ENCODE results near the gene LIG1. TPM values are rescaled to one million over a fixed set of nuclear protein-coding genes. Genes with fewer than 3 reads are reported as not detected.
"Not testable (repeated sequence)": the region's sequence is repeated elsewhere in the genome, so short reads cannot be mapped to it uniquely, and the experiment has no call there.

The LIG1 gene
- total RNA-seq, 2 experiments from 2014 or later, result 187 to 195 TPM

- Mint-ChIP-seq H3K27me3 (ENCODE audit: low read depth) (peaks cover 1% of the 10 kb centered on the region), H3K4me3 (no peak overlapping the region), H3K4me1 (ENCODE audit: low read depth) (peaks cover 8% of the 10 kb centered on the region), H3K27ac (no peak overlapping the region), H3K9me3 (peaks cover 18% of the 10 kb centered on the region), H3K36me3 (ENCODE audit: low read depth) (peaks cover 24% of the 10 kb centered on the region)
- CTCF ChIA-PET, result interaction anchor here (0.7 kb wide), 1 partner anchor 11 kb away, joined by 3 read pairs; no protein-coding TSS in a partner anchor
- no peak for DNase-seq
- intact Hi-C loops (cut with micrococcal nuclease), result no loop called here
These were observed 79.8 kb downstream of the LIG1 start for GRCh38 chr19:48090281-48090802.

- H3K4me1 Mint-ChIP-seq (ENCODE audit: low read depth); DNase-seq; intact Hi-C loops (cut with micrococcal nuclease); H3K4me3 Mint-ChIP-seq; H3K9me3 Mint-ChIP-seq; H3K27ac Mint-ChIP-seq; H3K27me3 Mint-ChIP-seq (ENCODE audit: low read depth); CTCF ChIA-PET: not testable (repeated sequence)
- H3K36me3 Mint-ChIP-seq (ENCODE audit: low read depth), result peaks cover 11% of the 10 kb centered on the region
These were observed 81.2 kb downstream of the LIG1 start for GRCh38 chr19:48088991-48089390.

- Mint-ChIP-seq H3K36me3 (ENCODE audit: low read depth) (no peaks in the 10 kb centered on the region), H3K27ac (no peak overlapping the region), H3K4me1 (ENCODE audit: low read depth) (no peaks in the 10 kb centered on the region), H3K9me3 (no peaks in the 10 kb centered on the region), H3K4me3 (no peak overlapping the region), H3K27me3 (ENCODE audit: low read depth) (peaks cover 1% of the 10 kb centered on the region)
- CTCF ChIA-PET, result interaction anchor here (1.8 kb wide), 1 partner anchor 125 kb away, joined by 4 read pairs; no protein-coding TSS in a partner anchor
- no peak for DNase-seq
- intact Hi-C loops (cut with micrococcal nuclease), result no loop called here
These were observed 84.0 kb downstream of the LIG1 start for GRCh38 chr19:48085904-48086864.

- Mint-ChIP-seq H3K27ac (no peak overlapping the region), H3K4me1 (ENCODE audit: low read depth) (no peaks in the 10 kb centered on the region), H3K9me3 (no peaks in the 10 kb centered on the region), H3K36me3 (ENCODE audit: low read depth) (no peaks in the 10 kb centered on the region), H3K4me3 (no peak overlapping the region), H3K27me3 (ENCODE audit: low read depth) (peaks cover 1% of the 10 kb centered on the region)
- no peak for DNase-seq
- CTCF ChIA-PET, result no interaction called here
- intact Hi-C loops (cut with micrococcal nuclease), result no loop called here
These were observed 85.1 kb downstream of the LIG1 start for GRCh38 chr19:48085076-48085475.

- no peak for DNase-seq
- CTCF ChIA-PET, result interaction anchor here (1.1 kb wide), 1 partner anchor 27 kb away, joined by 3 read pairs; no protein-coding TSS in a partner anchor
- H3K27me3 Mint-ChIP-seq (ENCODE audit: low read depth), result no peaks in the 10 kb centered on the region
- intact Hi-C loops (cut with micrococcal nuclease), result no loop called here
- no peak overlapping the region for H3K4me3 Mint-ChIP-seq
- no peaks in the 10 kb centered on the region for H3K9me3 Mint-ChIP-seq
- H3K27ac Mint-ChIP-seq, result no peak overlapping the region
- no peaks in the 10 kb centered on the region for H3K4me1 Mint-ChIP-seq (ENCODE audit: low read depth)
- H3K36me3 Mint-ChIP-seq (ENCODE audit: low read depth), result no peaks in the 10 kb centered on the region
These were observed 89.0 kb downstream of the LIG1 start for GRCh38 chr19:48081106-48081505.

GRCh38 chr19:48070177-48070769, 99.9 kb downstream of the LIG1 start:
- CTCF ChIA-PET, result interaction anchor here (0.7 kb wide), 1 partner anchor 47 kb away, joined by 3 read pairs; no protein-coding TSS in a partner anchor
- DNase-seq; H3K27me3 Mint-ChIP-seq (ENCODE audit: low read depth); H3K36me3 Mint-ChIP-seq (ENCODE audit: low read depth); H3K4me3 Mint-ChIP-seq; intact Hi-C loops (cut with micrococcal nuclease); H3K4me1 Mint-ChIP-seq (ENCODE audit: low read depth); H3K27ac Mint-ChIP-seq; H3K9me3 Mint-ChIP-seq: not testable (repeated sequence)

GRCh38 chr19:48069435-48069834, 100.7 kb downstream of the LIG1 start:
- Mint-ChIP-seq H3K4me1 (ENCODE audit: low read depth) (no peaks in the 10 kb centered on the region), H3K9me3 (no peaks in the 10 kb centered on the region), H3K27me3 (ENCODE audit: low read depth) (no peaks in the 10 kb centered on the region), H3K36me3 (ENCODE audit: low read depth) (peaks cover 6% of the 10 kb centered on the region), H3K27ac (no peak overlapping the region), H3K4me3 (no peak overlapping the region)
- CTCF ChIA-PET, result interaction anchor here (0.6 kb wide), 1 partner anchor 30 kb away, joined by 4 read pairs; no protein-coding TSS in a partner anchor
- DNase-seq, result no peak
- intact Hi-C loops (cut with micrococcal nuclease), result no loop called here

Other genes starting within 250 kb of the LIG1 start
- not detected for gene BSPH1, start 178.2 kb downstream of the LIG1 start, total RNA-seq
- gene ELSPBP1, start 175.7 kb downstream of the LIG1 start, total RNA-seq, result not detected
- not detected for gene CABP5, start 126.3 kb downstream of the LIG1 start, total RNA-seq
- gene PLA2G4C, start 59.5 kb downstream of the LIG1 start, total RNA-seq, result 1 to 10 TPM; 8.8 to 9.6 TPM
- gene ZSWIM9, start 336 bp upstream of the LIG1 start, total RNA-seq, result 1 to 10 TPM; 6.1 to 6.7 TPM
- 100 to 1,000 TPM in 1 of 2 experiments, 10 to 100 TPM in 1; 99.8 to 104 TPM for gene CARD8, start 85.6 kb upstream of the LIG1 start, total RNA-seq
- gene ZNF114, start 99.7 kb upstream of the LIG1 start, total RNA-seq, result not detected
- 100 to 1,000 TPM; 110 to 113 TPM for gene EMP3, start 155.2 kb upstream of the LIG1 start, total RNA-seq
- 10 to 100 TPM; 23.9 to 24.1 TPM for gene TMEM143, start 193.6 kb upstream of the LIG1 start, total RNA-seq
- under 1 TPM; 0.50 to 0.52 TPM for gene SYNGR4, start 194.0 kb upstream of the LIG1 start, total RNA-seq
- gene KDELR1, start 221.2 kb upstream of the LIG1 start, total RNA-seq, result 10 to 100 TPM; 81.5 to 83.8 TPM
- gene GRIN2D, start 223.3 kb upstream of the LIG1 start, total RNA-seq, result under 1 TPM; 0.05 to 0.07 TPM

All from activated naive CD4-positive, alpha-beta T cell treated with anti-CD3 and anti-CD28 coated beads for 36 hours (primary cell).